ENCODE measurements around the gene GRIP1.

- no peak for TF ChIP-seq ELK1 (IDR thresholded peaks at IDR 0.05; ENCODE audit: borderline replicate concordance, low read depth, low read length)
- no peak for TF ChIP-seq CTCF (conservative IDR thresholded peaks at IDR 0.05; ENCODE audit: low read depth, low read length)
- no peak for TF ChIP-seq USF2 (IDR thresholded peaks at IDR 0.05; ENCODE audit: low read depth, low read length)
Measured at GRCh38 chr12:66640691-66641460, 38.0 kb downstream of the GRIP1 start.
